Cardiac fibroblast (primary cell): ENCODE measurements around the gene KIRREL1.

ENCODE experiments used
- DNase-seq, 2 donors: peaks; one replicate each; pipeline versions ENCODE4 v3.0.0 to v3.0.0-alpha.2; 2010; ENCODE audit warnings: low read depth in 2 of 2
- H3K4me3 ChIP-seq, 2 donors: replicated peaks in 1 of 2; 1 replicate in 1 of 2; 2 replicates in 1 of 2; pipeline ENCODE4 v1.5.1; 2011; ENCODE audit warnings: low read depth in 2 of 2, low read length in 2 of 2, mild to moderate bottlenecking in 2 of 2, moderate library complexity in 1 of 2
- CTCF ChIP-seq: IDR thresholded peaks from one replicate; pipeline ENCODE4 v1.5.1; 2011; ENCODE audit warnings: low read depth, mild to moderate bottlenecking, low read length, inconsistent platforms

The KIRREL1 gene

GRCh38 chr1:157955221-157955620, 38.2 kb upstream of the KIRREL1 start:
- no peak overlapping the region for H3K4me3 ChIP-seq
- TF ChIP-seq CTCF: no peak
- DNase-seq: no peak

GRCh38 chr1:157955857-157956256, 37.6 kb upstream of the KIRREL1 start:
- no peak for DNase-seq
- no peak overlapping the region for H3K4me3 ChIP-seq
- no peak for TF ChIP-seq CTCF

GRCh38 chr1:157956732-157957131, 36.7 kb upstream of the KIRREL1 start:
- no peak for TF ChIP-seq CTCF
- DNase-seq: no peak
- H3K4me3 ChIP-seq: no peak overlapping the region

GRCh38 chr1:157958263-157958662, 35.2 kb upstream of the KIRREL1 start:
- TF ChIP-seq CTCF: no peak
- no peak for DNase-seq
- H3K4me3 ChIP-seq: no peak overlapping the region

GRCh38 chr1:157959750-157960149, 33.7 kb upstream of the KIRREL1 start:
- no peak overlapping the region for H3K4me3 ChIP-seq
- no peak for TF ChIP-seq CTCF
- no peak for DNase-seq

GRCh38 chr1:157960773-157961172, 32.7 kb upstream of the KIRREL1 start:
- TF ChIP-seq CTCF: no peak
- no peak for DNase-seq

More at GRCh38 chr1:157960773-157961172, 32.7 kb upstream of the KIRREL1 start:
- H3K4me3 ChIP-seq: no peak overlapping the region
